Hematopoietic multipotent progenitor cell treated with erythropoietin and hydrocortisone succinate and interleukin-3 and kit ligand, for 8 days (in vitro differentiated cells): ENCODE results near the gene KLHL26.
"Not testable (repeated sequence)": the region's sequence is repeated elsewhere in the genome, so short reads cannot be mapped to it uniquely, and the experiment has no call there.

Source experiments
- DNase-seq: peaks from one replicate; pipeline ENCODE4 v3.0.0-alpha.2; 2015

The KLHL26 gene

GRCh38 chr19:18668252-18668631 lies 31.4 kb downstream of the KLHL26 start:
- DNase-seq: no peak

- no peak for DNase-seq
These were observed 32.1 kb downstream of the KLHL26 start for GRCh38 chr19:18668744-18669523.

GRCh38 chr19:18669524-18669817 lies 32.6 kb downstream of the KLHL26 start:
- DNase-seq: no peak

- DNase-seq: no peak
These were observed 33.1 kb downstream of the KLHL26 start for GRCh38 chr19:18669883-18670282.

- no peak for DNase-seq
These were observed 33.5 kb downstream of the KLHL26 start for GRCh38 chr19:18670312-18670711.

GRCh38 chr19:18671303-18672043 lies 34.6 kb downstream of the KLHL26 start:
- DNase-seq: no peak

- DNase-seq: no peak
These were observed 35.2 kb downstream of the KLHL26 start for GRCh38 chr19:18672044-18672451.

- no peak for DNase-seq
These were observed 35.9 kb downstream of the KLHL26 start for GRCh38 chr19:18672606-18673337.

- no peak for DNase-seq
These were observed 37.8 kb downstream of the KLHL26 start for GRCh38 chr19:18674616-18675015.

GRCh38 chr19:18675779-18676178 lies 39.0 kb downstream of the KLHL26 start:
- peak; percentile 45 for DNase-seq

- no peak for DNase-seq
These were observed 39.9 kb downstream of the KLHL26 start for GRCh38 chr19:18676692-18677091.

GRCh38 chr19:18677156-18677555 lies 40.3 kb downstream of the KLHL26 start:
- DNase-seq: no peak

GRCh38 chr19:18680148-18680547 lies 43.3 kb downstream of the KLHL26 start:
- not testable (repeated sequence) for DNase-seq

- no peak for DNase-seq
These were observed 45.9 kb downstream of the KLHL26 start for GRCh38 chr19:18682807-18683108.

- DNase-seq: peak; percentile 86
These were observed 46.5 kb downstream of the KLHL26 start, which contains the start of gene CRTC1 for GRCh38 chr19:18683109-18683957. TSS of gene CRTC1 (plus strand) at chr19:18683680. CDS start at chr19:18683703, 23 bp downstream.

GRCh38 chr19:18683958-18684641 lies 47.3 kb downstream of the KLHL26 start:
- DNase-seq: no peak

- no peak for DNase-seq
These were observed 47.8 kb downstream of the KLHL26 start for GRCh38 chr19:18684642-18684993.

- no peak for DNase-seq
These were observed 48.9 kb downstream of the KLHL26 start for GRCh38 chr19:18685597-18686190.

GRCh38 chr19:18687740-18688465 lies 51.1 kb downstream of the KLHL26 start:
- no peak for DNase-seq

GRCh38 chr19:18696023-18696422 lies 59.2 kb downstream of the KLHL26 start:
- no peak for DNase-seq

- DNase-seq: no peak
These were observed 60.9 kb downstream of the KLHL26 start for GRCh38 chr19:18697680-18698079.
